NCI-H446 treated with DMSO at 0.1 percent for 48 hours (cell line): ENCODE data around the gene PDLIM5.
"Not testable (repeated sequence)": the region's sequence is repeated elsewhere in the genome, so short reads cannot be mapped to it uniquely, and the experiment has no call there.

Experiments
- DNase-seq: peaks from one replicate; lab custom pipeline; 2025; lab: John Stamatoyannopoulos, UW

The PDLIM5 gene

GRCh38 chr4:94595880-94596483 lies 144.2 kb downstream of the PDLIM5 start:
- DNase-seq, result peak; percentile 35

GRCh38 chr4:94598758-94599157 lies 147.0 kb downstream of the PDLIM5 start:
- DNase-seq, result no peak

GRCh38 chr4:94603170-94603747 lies 151.5 kb downstream of the PDLIM5 start:
- DNase-seq, result no peak

- no peak for DNase-seq
Observed at GRCh38 chr4:94605241-94605805, 153.6 kb downstream of the PDLIM5 start.

GRCh38 chr4:94610145-94610544 lies 158.4 kb downstream of the PDLIM5 start:
- no peak for DNase-seq

- DNase-seq, result no peak
Observed at GRCh38 chr4:94613248-94613647, 161.5 kb downstream of the PDLIM5 start.

GRCh38 chr4:94615451-94615850 lies 163.7 kb downstream of the PDLIM5 start:
- DNase-seq, result no peak

GRCh38 chr4:94621491-94622080 lies 169.8 kb downstream of the PDLIM5 start:
- no peak for DNase-seq

GRCh38 chr4:94623126-94623911 lies 171.6 kb downstream of the PDLIM5 start:
- DNase-seq, result no peak

- no peak for DNase-seq
Observed at GRCh38 chr4:94626942-94627341, 175.2 kb downstream of the PDLIM5 start.

- not testable (repeated sequence) for DNase-seq
Observed at GRCh38 chr4:94629058-94629457, 177.3 kb downstream of the PDLIM5 start.

GRCh38 chr4:94629837-94630236 lies 178.1 kb downstream of the PDLIM5 start:
- no peak for DNase-seq

- no peak for DNase-seq
Observed at GRCh38 chr4:94634271-94634670, 182.5 kb downstream of the PDLIM5 start.

- no peak for DNase-seq
Observed at GRCh38 chr4:94635177-94635576, 183.4 kb downstream of the PDLIM5 start.

- no peak for DNase-seq
Observed at GRCh38 chr4:94636004-94636403, 184.3 kb downstream of the PDLIM5 start.

- DNase-seq, result no peak
Observed at GRCh38 chr4:94639298-94639697, 187.6 kb downstream of the PDLIM5 start.

- DNase-seq, result no peak
Observed at GRCh38 chr4:94640151-94640550, 188.4 kb downstream of the PDLIM5 start.

GRCh38 chr4:94641702-94642560 lies 190.2 kb downstream of the PDLIM5 start:
- no peak for DNase-seq

- DNase-seq, result no peak
Observed at GRCh38 chr4:94642561-94642866, 190.8 kb downstream of the PDLIM5 start.

GRCh38 chr4:94648699-94649098 lies 197.0 kb downstream of the PDLIM5 start:
- DNase-seq, result no peak

GRCh38 chr4:94649381-94650133 lies 197.8 kb downstream of the PDLIM5 start:
- DNase-seq, result no peak
